IMR-90 (cell line): ENCODE measurements around the gene NOXA1. TPM values are rescaled to one million over a fixed set of nuclear protein-coding genes. Genes with fewer than 3 reads are reported as not detected.

Experiments
- ATAC-seq: fragments of 200-7000 bp; cut with Tn5 transposase; 2 replicates; pipeline ENCODE4 v1.9.1; 2020; ENCODE audit warnings: low read depth, mild to moderate bottlenecking, moderate library complexity
- BruUV-seq: library from RNA; stranded (reverse); fragments of 400-500 nt; replicated peaks from 2 replicates; lab custom pipeline; 2021; lab: Mats Ljungman, UMichigan
- CTCF ChIA-PET: fragments of 300-600 bp; formaldehyde crosslinking; extraction: SDS; loops from one replicate; lab custom pipeline; 2021; ENCODE audit warnings: antibody characterized with exemption; lab: Yijun Ruan, JAX
- POLR2A ChIA-PET: fragments of 300-600 bp; sonication (Branson Sonifier 250); formaldehyde crosslinking; loops from one replicate; lab custom pipeline; 2022; ENCODE audit warnings: antibody characterized with exemption; ENCODE audit not compliant: unreplicated experiment; lab: Charles Lee
- DNase-seq: peaks from one replicate; pipeline ENCODE4 v3.0.0; 2013
- H2AFZ ChIP-seq: replicated peaks from 2 replicates; pipeline ENCODE3; 2013; ENCODE audit warnings: low read length, mild to moderate bottlenecking; ENCODE audit not compliant: poor library complexity
- H2AK5ac ChIP-seq: 2 replicates; pipeline ENCODE4 v1.6.1; 2013; ENCODE audit warnings: low read depth, low read length, inconsistent platforms
- H2AK9ac ChIP-seq: replicated peaks from 2 replicates; pipeline ENCODE3; 2013; ENCODE audit warnings: mild to moderate bottlenecking, low read depth, low read length, moderate library complexity; ENCODE audit not compliant: poor library complexity
- H2BK120ac ChIP-seq: 2 replicates; pipeline ENCODE4 v1.6.1; 2013; ENCODE audit warnings: low read depth, low read length, inconsistent platforms
- H2BK15ac ChIP-seq: 3 replicates; pipeline ENCODE4 v1.6.1; 2013; ENCODE audit warnings: low read depth, low read length, inconsistent platforms
- H2BK20ac ChIP-seq: 2 replicates; pipeline ENCODE4 v1.6.1; 2013; ENCODE audit warnings: low read depth, mild to moderate bottlenecking, inconsistent platforms, low read length, moderate library complexity
- H2BK5ac ChIP-seq: 2 replicates; pipeline ENCODE4 v1.6.1; 2013; ENCODE audit warnings: mild to moderate bottlenecking, low read depth, low read length, inconsistent platforms; ENCODE audit not compliant: poor library complexity, severe bottlenecking
- H3K14ac ChIP-seq: replicated peaks from 2 replicates; pipeline ENCODE4 v1.6.1; 2013; ENCODE audit warnings: low read depth, low read length, inconsistent platforms
- H3K18ac ChIP-seq: 2 replicates; pipeline ENCODE4 v1.6.1; 2013; ENCODE audit warnings: low read depth, low read length, control low read depth
- H3K23ac ChIP-seq: 2 replicates; pipeline ENCODE4 v1.6.1; 2013; ENCODE audit warnings: low read depth, low read length, inconsistent platforms
- H3K27ac ChIP-seq: 2 replicates; pipeline ENCODE4 v1.5.1; 2013; ENCODE audit warnings: mild to moderate bottlenecking, control low read depth, low read length; ENCODE audit not compliant: insufficient read depth
- H3K27me3 ChIP-seq: 2 replicates; pipeline ENCODE4 v1.6.1; 2013; ENCODE audit warnings: low read length; ENCODE audit not compliant: control insufficient read depth, insufficient read depth
- H3K36me3 ChIP-seq: 2 replicates; pipeline ENCODE4 v1.6.1; 2013; ENCODE audit warnings: low read length, mixed read lengths; ENCODE audit not compliant: control insufficient read depth, insufficient read depth
- H3K4ac ChIP-seq: 2 replicates; pipeline ENCODE4 v1.6.1; 2013; ENCODE audit warnings: low read depth, low read length, inconsistent platforms
- H3K4me1 ChIP-seq: 2 replicates; pipeline ENCODE4 v1.6.1; 2013; ENCODE audit warnings: low read length, mixed read lengths; ENCODE audit not compliant: control insufficient read depth, insufficient read depth
- H3K4me2 ChIP-seq: 2 replicates; pipeline ENCODE4 v1.6.1; 2013; ENCODE audit warnings: low read depth, mild to moderate bottlenecking, control low read depth, low read length, moderate library complexity
- H3K4me3 ChIP-seq: 2 replicates; pipeline ENCODE4 v1.5.1; 2013; ENCODE audit warnings: low read depth, mild to moderate bottlenecking, control low read depth, low read length, moderate library complexity; ENCODE audit not compliant: insufficient read depth
- H3K56ac ChIP-seq: 2 replicates; pipeline ENCODE4 v1.6.1; 2013; ENCODE audit warnings: low read length, inconsistent platforms; ENCODE audit not compliant: insufficient read depth; ENCODE audit errors: extremely low read depth
- H3K79me1 ChIP-seq, 2 experiments: 2 replicates each; pipeline ENCODE4 v1.6.1; 2013; ENCODE audit warnings: low read length in 2 of 2, inconsistent platforms in 1 of 2, low read depth in 1 of 2
- H3K9ac ChIP-seq: 2 replicates; pipeline ENCODE4 v1.6.1; 2013; ENCODE audit warnings: low read depth, low read length, control low read depth
- H3K9me1 ChIP-seq: 2 replicates; pipeline ENCODE4 v1.6.1; 2013; ENCODE audit warnings: low read length, inconsistent platforms; ENCODE audit not compliant: insufficient read depth
- H3K9me3 ChIP-seq: 2 replicates; pipeline ENCODE4 v1.6.1; 2013; ENCODE audit warnings: low read length; ENCODE audit not compliant: control insufficient read depth, insufficient read depth
- H4K20me1 ChIP-seq: 2 replicates; pipeline ENCODE4 v1.6.1; 2013; ENCODE audit warnings: low read length, inconsistent platforms; ENCODE audit not compliant: insufficient read depth
- H4K5ac ChIP-seq: 2 replicates; pipeline ENCODE4 v1.6.1; 2013; ENCODE audit warnings: mild to moderate bottlenecking, low read depth, low read length, control low read depth
- H4K8ac ChIP-seq, 2 experiments: 2 replicates each; pipeline ENCODE4 v1.6.1; 2013; ENCODE audit warnings: low read depth in 2 of 2, low read length in 2 of 2, control low read depth in 1 of 2, inconsistent platforms in 1 of 2
- H4K91ac ChIP-seq: 2 replicates; pipeline ENCODE4 v1.6.1; 2013; ENCODE audit warnings: low read depth, low read length, inconsistent platforms; ENCODE audit not compliant: insufficient read depth
- BHLHE40 ChIP-seq: fragments of 150-350 bp; IDR thresholded peaks from 2 replicates; pipeline ENCODE4 v1.6.1; 2016; ENCODE audit warnings: mild to moderate bottlenecking, low read depth, low read length
- CEBPB ChIP-seq: IDR thresholded peaks from 2 replicates; pipeline ENCODE4 v1.6.1; 2012; ENCODE audit warnings: low read depth, low read length, improper control_type of control experiment
- CHD1 ChIP-seq: IDR thresholded peaks from 2 replicates; pipeline ENCODE4 v1.6.1; 2012; ENCODE audit warnings: low read depth, low read length, improper control_type of control experiment
- CTCF ChIP-seq: conservative IDR thresholded peaks from 2 replicates; pipeline ENCODE4 v1.5.1; 2012; ENCODE audit warnings: mild to moderate bottlenecking, low read depth, low read length, improper control_type of control experiment
- MAFK ChIP-seq: IDR thresholded peaks from 2 replicates; pipeline ENCODE4 v1.6.1; 2012; ENCODE audit warnings: low read depth, low read length, improper control_type of control experiment
- MAZ ChIP-seq: IDR thresholded peaks from 2 replicates; pipeline ENCODE4 v1.6.1; 2012; ENCODE audit warnings: low read depth, mild to moderate bottlenecking, low read length, improper control_type of control experiment, moderate library complexity, borderline replicate concordance
- MXI1 ChIP-seq: IDR thresholded peaks from 2 replicates; pipeline ENCODE4 v1.6.1; 2012; ENCODE audit warnings: low read depth, mild to moderate bottlenecking, low read length, moderate library complexity, borderline replicate concordance
- NFE2L2 ChIP-seq: fragments of 150-350 bp; IDR thresholded peaks from 2 replicates; pipeline ENCODE4 v1.6.1; 2016; ENCODE audit warnings: low read depth, mild to moderate bottlenecking, low read length
- POLR2A ChIP-seq: IDR thresholded peaks from 2 replicates; pipeline ENCODE4 v1.6.1; 2012; ENCODE audit warnings: mild to moderate bottlenecking, low read depth, low read length
- RAD21 ChIP-seq: IDR thresholded peaks from 2 replicates; pipeline ENCODE4 v1.6.1; 2012; ENCODE audit warnings: low read length, improper control_type of control experiment
- RCOR1 ChIP-seq: IDR thresholded peaks from 2 replicates; pipeline ENCODE4 v1.6.1; 2012; ENCODE audit warnings: mild to moderate bottlenecking, low read length, improper control_type of control experiment; ENCODE audit not compliant: insufficient replicate concordance
- RFX5 ChIP-seq: IDR thresholded peaks from 2 replicates; pipeline ENCODE4 v1.8.0; 2012; ENCODE audit warnings: low read depth, mild to moderate bottlenecking, low read length, moderate library complexity
- SMC3 ChIP-seq: fragments of 150-350 bp; IDR thresholded peaks from 2 replicates; pipeline ENCODE4 v1.6.1; 2016; ENCODE audit warnings: low read depth, mild to moderate bottlenecking, antibody characterized with exemption, low read length, moderate library complexity
- USF2 ChIP-seq: fragments of 150-350 bp; IDR thresholded peaks from 2 replicates; pipeline ENCODE4 v1.6.1; 2017; ENCODE audit warnings: mild to moderate bottlenecking, antibody characterized with exemption, low read length, low read depth
- WGBS, 2 experiments: methylation state at CpG; one replicate each; pipeline versions ENCODE4 v1.1.5 to v1.1.7; 2013; ENCODE audit warnings: missing lambda C conversion rate in 2 of 2; ENCODE audit not compliant: insufficient read length in 1 of 2; ENCODE audit errors: extremely low coverage in 2 of 2; 5-methylcytosine and 5-hydroxymethylcytosine counted together
- dilution Hi-C: fragments of 300-500 bp; cut with HindIII; formaldehyde crosslinking; loops from one replicate; pipeline ENCODE4 v1.14.3; 2018; ENCODE audit warnings: low sequenced_read_pairs; ENCODE audit not compliant: unreplicated experiment
- in situ Hi-C: fragments of 300-500 bp; cut with MboI; formaldehyde crosslinking; loops from 3 replicates; pipeline ENCODE4 v1.14.3; 2019; ENCODE audit warnings: low sequenced_read_pairs, inconsistent platforms, mixed read lengths
- intact Hi-C: fragments of 100-400 bp; cut with micrococcal nuclease; formaldehyde crosslinking; loops from 2 replicates; pipeline ENCODE4 v1.10.0; 2022
- polyA plus RNA-seq, 3 experiments: library from polyadenylated mRNA; depleted of rRNA; stranded (reverse); fragments of >200 nt; gene quantifications; 2 replicates each; pipeline ENCODE4 v1.2.3, GENCODE V29; 2012; ENCODE audit warnings: low replicate concordance in 1 of 3
- total RNA-seq: library from RNA; depleted of rRNA; stranded (reverse); fragments of >200 nt; gene quantifications from 2 replicates; pipeline ENCODE4 v1.2.3, GENCODE V29; 2012
- TF ChIP-seq, protein P1 (sequence below): fragments of 150-350 bp; IDR thresholded peaks from 2 replicates; pipeline ENCODE4 v1.6.1; 2016; ENCODE audit warnings: low read depth, mild to moderate bottlenecking, low read length, moderate library complexity, borderline replicate concordance

Gene NOXA1
- total and polyA plus RNA-seq, 2 of the 4 experiments (the other 2 are of a cell fraction), result 0.17 TPM; not detected in 1

- H3K9me3 ChIP-seq, result no peaks in the 10 kb centered on the region
- peaks cover 29% of the 10 kb centered on the region for H3K4me1 ChIP-seq
- no peak overlapping the region for H3K56ac ChIP-seq
- dilution Hi-C loops (no loop called here), intact Hi-C loops (no loop called here), in situ Hi-C loops (no loop called here)
- no peak overlapping the region for H3K9ac ChIP-seq
- H3K18ac ChIP-seq, result peak overlapping the region; percentile 56; the same call in 1 of the 2 replicates
- ATAC-seq (no peak), DNase-seq (no peak)
- peak overlapping the region; percentile 72 for H4K5ac ChIP-seq
- H2AK5ac ChIP-seq, result peak overlapping the region; percentile 86
- peak overlapping the region; percentile 90 for H3K4ac ChIP-seq
- ChIA-PET CTCF (no interaction called here), POLR2A (no interaction called here)
- peak overlapping the region; percentile 77 for H2AK9ac ChIP-seq
- no peaks in the 10 kb centered on the region for H3K27me3 ChIP-seq
- H4K20me1 ChIP-seq, result no peaks in the 10 kb centered on the region
- no peak overlapping the region for H3K4me3 ChIP-seq
- peak overlapping the region; percentile 55; the same call in 1 of the 2 replicates for H2BK20ac ChIP-seq
- peak overlapping the region; percentile 49 for H2BK5ac ChIP-seq
- H3K4me2 ChIP-seq, result no peak overlapping the region; the same call in 1 of the 2 replicates
- H3K23ac ChIP-seq, result no peak overlapping the region
- H4K91ac ChIP-seq, result peak overlapping the region; percentile 88
- peak overlapping the region; percentile 49; the same call in 1 of the 3 replicates for H2BK15ac ChIP-seq
- peak overlapping the region; percentile 66 for H3K27ac ChIP-seq
- peak overlapping the region; percentile 73 for H2BK120ac ChIP-seq
- H3K14ac ChIP-seq, result peak overlapping the region; percentile 50
- BruUV-seq, result no TSS peak
- 91% methylated on average over 9 of the region's 15 CpGs; no CpG with 5 or more reads in 1 of the 2 experiments for WGBS, 2 experiments
- H3K36me3 ChIP-seq, result no peaks in the 10 kb centered on the region
- peak overlapping the region in 1 of 2 experiments; percentile 55; a peak in 2 of 4 replicates for H4K8ac ChIP-seq
- H3K9me1 ChIP-seq, result peaks cover 12% of the 10 kb centered on the region
- TF ChIP-seq CHD1 (no peak), CEBPB (no peak), MAZ (no peak), RFX5 (no peak), BHLHE40 (no peak), RAD21 (no peak), MXI1 (no peak), RCOR1 (no peak), CTCF (no peak), POLR2A (no peak), USF2 (no peak), SMC3 (no peak), NFE2L2 (no peak), MAFK (no peak)
- TF ChIP-seq, protein P1, sequence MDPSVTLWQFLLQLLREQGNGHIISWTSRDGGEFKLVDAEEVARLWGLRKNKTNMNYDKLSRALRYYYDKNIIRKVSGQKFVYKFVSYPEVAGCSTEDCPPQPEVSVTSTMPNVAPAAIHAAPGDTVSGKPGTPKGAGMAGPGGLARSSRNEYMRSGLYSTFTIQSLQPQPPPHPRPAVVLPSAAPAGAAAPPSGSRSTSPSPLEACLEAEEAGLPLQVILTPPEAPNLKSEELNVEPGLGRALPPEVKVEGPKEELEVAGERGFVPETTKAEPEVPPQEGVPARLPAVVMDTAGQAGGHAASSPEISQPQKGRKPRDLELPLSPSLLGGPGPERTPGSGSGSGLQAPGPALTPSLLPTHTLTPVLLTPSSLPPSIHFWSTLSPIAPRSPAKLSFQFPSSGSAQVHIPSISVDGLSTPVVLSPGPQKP, result no peak
- H2AFZ ChIP-seq, result peak overlapping the region; percentile 40
- H3K79me1 ChIP-seq, result peaks cover 15 to 40% of the 10 kb centered on the region in 2 experiments; a peak in 3 of 4 replicates
These were observed 12.3 kb upstream of the NOXA1 start for GRCh38 chr9:137410891-137411249.
